HG03439 (cell line): ENCODE measurements around the gene PAQR9.
A peak's percentile ranks its signal among the peaks of the same experiment; 100 is the strongest.

Experiments used
- ATAC-seq: cut with Tn5 transposase; IDR thresholded peaks from one replicate; pipeline ENCODE4 v1.9.1; 2021; ENCODE audit warnings: mild to moderate bottlenecking, moderate library complexity; ENCODE audit not compliant: unreplicated experiment

The PAQR9 gene

GRCh38 chr3:142951794-142952193 lies 11.7 kb downstream of the PAQR9 start:
- ATAC-seq, result no peak

- ATAC-seq, result no peak
Observed at GRCh38 chr3:142950972-142951371, 12.5 kb downstream of the PAQR9 start.

GRCh38 chr3:142947799-142948575 lies 15.5 kb downstream of the PAQR9 start:
- ATAC-seq, result no peak

- ATAC-seq, result no peak
Observed at GRCh38 chr3:142947352-142947751, 16.1 kb downstream of the PAQR9 start.

GRCh38 chr3:142946861-142947260 lies 16.6 kb downstream of the PAQR9 start:
- ATAC-seq, result no peak

DNA sequence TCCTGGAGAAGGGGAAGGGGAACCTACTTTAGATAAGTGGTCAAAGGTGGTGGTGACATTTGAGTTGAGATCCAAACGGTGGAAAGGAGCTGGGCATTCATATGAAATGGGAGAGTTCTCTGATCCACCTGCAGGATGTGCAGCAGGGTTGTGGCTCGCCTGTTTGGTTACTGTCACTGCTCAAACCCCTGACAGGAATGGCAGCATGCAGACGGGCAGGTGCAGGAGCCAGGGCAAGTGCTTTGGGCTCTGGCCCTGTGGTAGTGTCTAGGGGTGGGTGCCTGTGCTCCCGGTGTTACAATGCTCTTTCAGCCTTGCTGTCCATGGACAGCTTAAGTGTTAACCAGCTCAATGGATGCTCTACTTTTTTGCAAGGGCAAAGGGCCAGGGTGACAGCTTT lies 18.5 kb downstream of the PAQR9 start:
- no peak for ATAC-seq

DNA sequence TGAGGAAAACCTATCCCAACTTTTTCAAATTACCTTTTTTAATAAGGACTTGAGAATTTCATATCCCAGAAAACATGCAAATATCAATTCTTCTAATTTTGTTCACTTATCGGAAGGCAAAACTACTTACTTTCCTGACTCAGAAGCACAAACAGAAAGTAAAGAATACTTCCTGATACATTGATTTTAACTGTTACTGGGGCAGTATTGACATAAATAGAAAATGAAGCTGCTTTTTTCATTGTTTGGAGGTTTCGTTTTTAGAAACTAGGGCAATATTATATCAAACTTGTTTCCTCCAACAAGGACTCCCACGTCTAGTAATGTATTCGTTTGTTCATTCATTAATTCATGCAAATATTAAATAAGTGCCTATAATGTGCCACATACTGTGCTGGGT lies 19.1 kb downstream of the PAQR9 start:
- ATAC-seq, result no peak

- no peak for ATAC-seq
Observed at GRCh38 chr3:142943870-142944269, 19.6 kb downstream of the PAQR9 start.

DNA sequence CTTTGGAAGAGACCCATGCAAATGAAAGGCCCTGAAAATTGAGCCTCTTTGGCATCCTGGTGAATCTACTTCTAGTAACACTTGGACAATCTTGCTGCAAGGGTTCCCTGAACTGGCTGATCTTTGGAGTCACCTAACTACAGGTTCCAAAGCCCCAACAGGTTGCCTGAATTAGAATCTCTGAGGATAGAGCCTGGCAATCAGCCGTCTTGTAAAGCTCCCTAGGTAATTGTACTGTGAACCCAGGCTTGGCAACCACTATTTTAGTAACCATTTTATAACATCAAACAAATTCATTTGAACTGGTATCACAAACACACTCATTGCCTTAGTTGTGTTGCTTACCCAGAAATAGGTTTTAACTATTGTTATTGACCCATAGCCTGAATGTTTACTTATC lies 20.1 kb downstream of the PAQR9 start:
- no peak for ATAC-seq

DNA sequence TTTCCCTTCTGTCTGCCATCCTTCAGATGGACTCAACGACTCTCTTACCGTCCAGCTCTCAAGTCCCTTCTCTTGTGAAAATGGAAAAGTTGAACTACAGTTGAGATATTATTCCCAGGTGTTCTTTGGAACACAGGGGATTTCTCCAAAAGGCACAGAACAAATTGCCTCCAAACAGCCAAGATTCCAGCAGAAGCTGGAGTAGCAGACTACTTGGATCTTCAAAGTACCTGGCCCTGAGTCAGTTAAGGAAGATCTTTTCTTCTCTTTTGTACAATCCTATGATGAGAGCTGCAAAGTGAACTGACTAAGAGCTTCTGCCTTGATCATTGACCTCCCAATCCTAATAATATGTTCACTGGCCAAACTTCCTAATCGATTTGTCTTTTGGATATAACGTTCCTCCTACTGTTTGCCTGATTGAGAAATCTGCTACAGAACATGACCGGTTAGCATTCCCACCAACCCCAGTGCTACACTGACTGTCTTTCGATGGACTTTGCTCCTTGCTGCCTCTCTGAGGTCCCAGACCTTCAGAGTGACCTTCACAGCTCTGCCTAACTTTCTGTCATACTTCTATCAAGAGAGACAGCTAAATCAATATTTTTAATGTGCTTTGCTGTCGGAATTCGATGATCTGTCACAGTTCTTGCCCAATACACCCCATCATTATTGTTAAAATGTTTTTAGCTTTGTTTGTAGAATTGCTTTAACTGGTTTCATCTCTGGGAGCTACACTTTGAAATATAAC lies 21.9 kb downstream of the PAQR9 start:
- no peak for ATAC-seq

DNA sequence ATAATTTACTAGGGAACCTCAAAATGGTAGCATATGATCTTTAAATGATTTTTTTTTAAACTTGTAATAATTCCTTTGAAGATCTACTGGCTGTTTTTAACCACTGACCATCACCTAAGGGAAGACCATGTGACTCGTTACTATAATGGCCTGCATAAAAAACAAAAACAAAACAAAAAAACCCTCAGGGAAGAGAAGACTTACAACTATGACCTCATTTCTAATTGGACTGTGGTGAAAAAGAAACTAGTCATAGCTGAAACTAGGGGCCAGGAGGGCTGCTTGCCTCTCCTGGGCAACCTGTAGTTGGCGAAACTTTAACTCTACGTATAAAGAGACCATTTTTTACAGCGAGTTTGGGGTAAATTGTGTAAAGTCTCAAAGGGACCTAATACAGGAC lies 23.0 kb downstream of the PAQR9 start:
- ATAC-seq, result no peak

GRCh38 chr3:142940000-142940399 lies 23.5 kb downstream of the PAQR9 start:
- no peak for ATAC-seq

GRCh38 chr3:142935963-142936362 lies 27.5 kb downstream of the PAQR9 start:
- no peak for ATAC-seq

DNA sequence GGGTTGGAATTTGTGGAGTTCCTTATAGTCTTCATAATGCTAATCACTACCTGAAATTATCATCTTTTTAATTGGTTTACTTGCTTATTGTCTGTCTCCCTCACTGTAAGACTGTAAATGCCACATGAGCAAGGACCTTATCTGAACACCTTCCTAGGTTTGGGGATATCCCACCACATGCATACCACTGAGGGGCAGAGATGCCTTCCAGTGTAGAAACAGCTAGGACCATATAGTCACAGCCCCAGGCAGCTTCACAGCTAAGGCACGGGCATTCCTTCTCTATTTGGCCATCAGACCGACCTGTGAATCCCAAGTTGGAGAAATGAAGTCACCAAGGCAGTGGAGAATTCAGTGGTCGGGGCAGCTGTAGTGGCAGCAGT lies 28.6 kb downstream of the PAQR9 start:
- no peak for ATAC-seq

GRCh38 chr3:142934128-142934886 lies 29.2 kb downstream of the PAQR9 start:
- no peak for ATAC-seq

GRCh38 chr3:142931222-142931621 lies 32.3 kb downstream of the PAQR9 start:
- peak; percentile 91 for ATAC-seq

DNA sequence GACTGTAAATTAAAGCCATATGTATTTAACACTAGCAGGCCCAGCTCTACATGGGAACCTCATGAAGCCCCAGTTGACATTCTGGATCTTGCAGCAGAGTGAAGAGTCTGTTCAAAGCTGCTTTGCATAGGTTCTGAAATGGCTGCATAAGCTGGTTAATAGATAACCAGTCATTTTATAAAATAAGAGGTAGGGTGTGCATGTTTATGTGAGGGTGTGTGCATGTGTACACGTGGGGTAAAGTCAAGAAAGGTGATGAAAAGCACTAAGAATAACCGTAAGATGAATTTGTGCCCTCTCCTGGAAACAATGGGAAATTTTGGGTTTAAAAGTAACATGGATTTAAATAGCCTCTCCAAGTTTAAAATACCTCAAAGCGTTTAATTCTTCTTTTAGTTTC lies 33.0 kb downstream of the PAQR9 start:
- ATAC-seq, result no peak

DNA sequence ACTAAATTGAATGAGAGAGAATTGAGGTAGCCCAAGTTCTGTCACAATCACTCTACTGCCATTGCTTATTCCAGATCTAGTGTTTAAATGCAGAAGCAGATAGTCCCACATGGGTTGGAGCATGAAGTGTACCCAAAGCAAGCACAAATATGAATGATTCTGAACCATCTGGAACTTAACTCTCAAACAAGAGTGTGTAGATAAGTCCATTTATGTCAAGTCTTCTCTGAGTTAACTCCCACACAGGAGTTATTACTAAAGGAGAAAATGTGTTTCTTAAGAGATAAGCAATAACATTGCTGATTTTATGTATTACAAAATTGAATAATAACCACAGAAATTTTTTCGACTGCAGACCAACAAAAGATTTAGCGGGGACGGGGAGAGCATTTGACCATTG lies 33.6 kb downstream of the PAQR9 start:
- no peak for ATAC-seq

GRCh38 chr3:142929109-142929508 lies 34.4 kb downstream of the PAQR9 start:
- ATAC-seq, result no peak

DNA sequence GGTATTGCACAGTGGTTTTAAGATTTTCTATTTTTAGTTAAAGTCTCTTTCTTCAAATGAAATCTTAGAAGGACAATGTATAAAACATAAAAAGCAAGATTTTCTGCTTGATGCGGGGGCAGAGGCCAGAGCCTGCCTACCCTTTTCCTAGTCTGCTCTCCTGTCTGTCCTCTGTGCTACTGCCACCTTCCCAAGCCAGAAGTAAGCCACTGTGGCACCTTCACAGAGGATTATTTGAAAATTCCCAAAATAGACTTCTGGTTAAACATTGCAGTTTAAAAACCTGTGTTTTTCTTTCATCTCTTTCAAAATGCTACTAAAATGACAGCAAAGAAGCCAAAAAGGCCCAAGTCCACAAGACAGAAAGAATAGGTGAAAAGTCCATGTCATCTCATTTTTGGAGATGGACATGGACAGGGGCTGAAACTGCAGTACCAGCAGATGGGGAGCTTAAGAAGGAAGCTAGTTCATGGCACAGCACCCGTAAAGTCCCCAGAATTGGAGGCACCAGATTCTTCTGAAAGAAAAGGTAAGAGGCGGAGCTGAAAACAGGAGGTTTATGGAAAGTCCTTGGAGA lies 37.0 kb downstream of the PAQR9 start:
- ATAC-seq, result no peak

- no peak for ATAC-seq
Observed at GRCh38 chr3:142925140-142925539, 38.3 kb downstream of the PAQR9 start.
